HL-60 (cell line): ENCODE data around the gene CSNK1G3.

Source experiments
- GABPA ChIP-seq: IDR thresholded peaks from 2 replicates; pipeline ENCODE4 v1.6.1; 2012; ENCODE audit warnings: low read depth
- POLR2AphosphoS5 ChIP-seq: IDR thresholded peaks from 2 replicates; pipeline ENCODE4 v1.6.1; 2012; ENCODE audit warnings: low read depth
- REST ChIP-seq: IDR thresholded peaks from 2 replicates; pipeline ENCODE4 v1.6.1; 2012; ENCODE audit warnings: low read depth; ENCODE audit not compliant: insufficient replicate concordance
- SPI1 ChIP-seq: IDR thresholded peaks from 2 replicates; pipeline ENCODE4 v1.6.1; 2012; ENCODE audit warnings: low read depth, mild to moderate bottlenecking, borderline replicate concordance
- TF ChIP-seq, protein P1 (sequence below): IDR thresholded peaks from one replicate; pipeline ENCODE4 v1.5.1; 2011; ENCODE audit warnings: low read length, control low read depth, inconsistent platforms; ENCODE audit not compliant: insufficient read depth

DNA sequence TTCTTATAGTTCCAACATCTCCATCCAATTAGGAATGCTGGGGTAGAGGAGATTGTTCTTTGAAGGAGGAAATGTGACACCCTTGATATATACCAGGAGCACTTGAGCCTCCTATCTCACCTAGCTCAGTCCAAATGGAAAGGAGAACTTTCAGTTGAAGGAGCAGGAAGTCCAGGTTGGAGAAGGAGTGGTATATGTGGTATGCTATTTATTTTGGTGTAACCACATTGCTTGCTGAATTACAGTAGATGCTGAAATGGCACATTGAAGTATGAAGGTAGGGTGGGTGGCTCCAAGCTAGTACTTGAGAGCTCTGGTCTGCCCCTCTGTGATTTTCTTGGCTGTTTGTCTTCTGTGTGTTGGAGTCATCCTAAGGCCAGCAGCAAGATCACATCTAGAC is 6.1 kb downstream of the CSNK1G3 start:
- TF ChIP-seq, protein P1, sequence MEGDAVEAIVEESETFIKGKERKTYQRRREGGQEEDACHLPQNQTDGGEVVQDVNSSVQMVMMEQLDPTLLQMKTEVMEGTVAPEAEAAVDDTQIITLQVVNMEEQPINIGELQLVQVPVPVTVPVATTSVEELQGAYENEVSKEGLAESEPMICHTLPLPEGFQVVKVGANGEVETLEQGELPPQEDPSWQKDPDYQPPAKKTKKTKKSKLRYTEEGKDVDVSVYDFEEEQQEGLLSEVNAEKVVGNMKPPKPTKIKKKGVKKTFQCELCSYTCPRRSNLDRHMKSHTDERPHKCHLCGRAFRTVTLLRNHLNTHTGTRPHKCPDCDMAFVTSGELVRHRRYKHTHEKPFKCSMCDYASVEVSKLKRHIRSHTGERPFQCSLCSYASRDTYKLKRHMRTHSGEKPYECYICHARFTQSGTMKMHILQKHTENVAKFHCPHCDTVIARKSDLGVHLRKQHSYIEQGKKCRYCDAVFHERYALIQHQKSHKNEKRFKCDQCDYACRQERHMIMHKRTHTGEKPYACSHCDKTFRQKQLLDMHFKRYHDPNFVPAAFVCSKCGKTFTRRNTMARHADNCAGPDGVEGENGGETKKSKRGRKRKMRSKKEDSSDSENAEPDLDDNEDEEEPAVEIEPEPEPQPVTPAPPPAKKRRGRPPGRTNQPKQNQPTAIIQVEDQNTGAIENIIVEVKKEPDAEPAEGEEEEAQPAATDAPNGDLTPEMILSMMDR = no peak
- no peak for TF ChIP-seq POLR2AphosphoS5
- no peak for TF ChIP-seq REST
- TF ChIP-seq GABPA = no peak
- TF ChIP-seq SPI1 = no peak
